Choroid plexus epithelial cell (primary cell): ENCODE measurements around the gene PRR18.
A peak's percentile ranks its signal among the peaks of the same experiment; 100 is the strongest.

Experiments
- DNase-seq: peaks from one replicate; pipeline ENCODE4 v3.0.0-alpha.2; 2010; ENCODE audit warnings: low read depth
- H3K4me3 ChIP-seq: 2 replicates; pipeline ENCODE4 v1.5.1; 2011; ENCODE audit warnings: low read depth, mild to moderate bottlenecking, control low read depth, low read length, moderate library complexity
- CTCF ChIP-seq: conservative IDR thresholded peaks from 2 replicates; pipeline ENCODE4 v1.5.1; 2011; ENCODE audit warnings: low read depth, mild to moderate bottlenecking, control low read depth, inconsistent platforms, low read length, moderate library complexity

The PRR18 gene

GRCh38 chr6:166318649-166319600, 10.7 kb upstream of the PRR18 start:
- H3K4me3 ChIP-seq = no peak overlapping the region
- no peak for DNase-seq
- no peak for TF ChIP-seq CTCF

DNA sequence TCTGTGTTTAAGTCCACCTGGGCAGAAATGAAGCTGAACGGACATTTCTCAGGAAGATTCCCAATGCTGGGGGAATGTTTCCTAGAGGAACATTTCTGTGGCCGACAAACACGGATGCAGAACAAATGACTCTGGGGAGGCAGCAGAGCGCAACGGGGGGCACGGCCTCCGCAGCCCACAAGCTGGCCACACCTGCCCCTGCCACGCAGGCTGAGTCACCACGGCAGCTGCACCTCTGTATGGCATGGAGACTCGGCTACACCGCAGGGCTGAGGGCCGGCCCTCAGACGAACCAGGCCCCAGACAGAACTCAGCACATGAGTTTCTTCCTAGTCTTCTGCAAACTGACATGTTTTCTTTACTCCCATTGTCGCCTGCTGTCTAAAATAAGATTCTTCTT, 10.0 kb upstream of the PRR18 start:
- DNase-seq = no peak
- TF ChIP-seq CTCF = no peak
- no peak overlapping the region for H3K4me3 ChIP-seq

GRCh38 chr6:166317261-166318212, 9.3 kb upstream of the PRR18 start:
- no peak for TF ChIP-seq CTCF

GRCh38 chr6:166315436-166315835, 7.2 kb upstream of the PRR18 start:
- no peak for DNase-seq
- no peak for TF ChIP-seq CTCF
- H3K4me3 ChIP-seq = no peak overlapping the region

More at GRCh38 chr6:166317261-166318212, 9.3 kb upstream of the PRR18 start:
- no peak overlapping the region for H3K4me3 ChIP-seq
- DNase-seq = no peak

DNA sequence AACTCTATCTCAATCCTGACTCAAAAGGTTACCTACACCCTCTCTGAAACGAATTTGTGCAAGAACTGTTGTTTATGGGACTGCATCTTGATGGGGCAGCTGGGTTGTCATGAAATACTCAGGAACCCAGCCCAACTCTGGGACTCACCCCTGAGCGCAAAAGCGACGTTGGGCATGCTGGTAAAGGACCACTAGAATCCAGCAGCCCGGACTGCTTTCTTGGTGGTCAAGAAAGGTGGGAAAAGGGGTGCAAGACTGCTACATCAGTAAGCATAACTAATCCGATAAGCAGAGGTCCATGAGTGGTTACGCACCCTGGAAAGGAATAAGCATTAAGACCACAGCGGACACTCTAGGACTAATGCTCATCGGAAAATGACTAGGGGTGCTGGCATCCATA, 6.3 kb upstream of the PRR18 start:
- DNase-seq = no peak
- TF ChIP-seq CTCF = no peak
- H3K4me3 ChIP-seq = no peak overlapping the region

DNA sequence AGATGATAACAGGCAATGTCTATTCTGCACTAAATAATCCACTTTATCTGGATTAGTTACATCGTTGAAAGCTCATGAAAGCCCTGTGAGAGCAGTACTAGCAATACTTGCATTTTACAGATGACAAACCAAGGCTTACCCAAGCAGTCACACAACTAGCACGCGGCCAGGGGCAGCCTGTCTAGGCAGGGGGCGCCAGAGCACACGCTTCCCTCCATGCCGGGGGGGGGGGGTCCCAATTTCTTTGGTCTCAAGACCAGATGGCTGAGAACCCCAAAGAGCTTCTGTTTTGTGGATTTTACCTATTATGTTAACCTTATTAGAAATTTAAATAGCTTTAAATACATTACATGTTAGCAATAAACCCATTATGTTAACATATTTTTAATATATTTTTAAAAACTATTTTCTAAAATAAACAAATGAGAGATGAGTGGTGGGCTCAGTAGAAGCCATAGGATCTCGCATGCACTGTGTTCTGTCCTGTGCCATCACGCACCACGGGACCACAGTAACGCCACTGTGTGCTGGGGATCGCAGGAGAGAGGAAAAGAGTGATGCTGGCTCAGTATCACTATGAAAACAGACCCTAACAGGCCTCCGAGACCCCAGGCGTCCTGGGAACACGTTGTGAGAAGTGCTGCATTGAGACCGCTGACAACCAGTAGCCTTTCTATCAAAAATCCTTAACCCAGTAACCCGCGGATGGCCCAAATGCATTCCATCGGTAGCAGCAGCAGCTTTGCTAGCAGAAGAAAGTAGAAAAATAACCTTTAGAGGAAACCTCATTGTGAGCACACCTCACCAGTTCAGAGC, 5.3 kb upstream of the PRR18 start:
- peak; percentile 69 for DNase-seq
- H3K4me3 ChIP-seq = no peak overlapping the region
- peak; percentile 89 for TF ChIP-seq CTCF
